GM12878 (cell line): Measurements from ENCODE around the gene BUB1. TPM values are rescaled to one million over a fixed set of nuclear protein-coding genes. Genes with fewer than 3 reads are reported as not detected.

Experiments used
- ATAC-seq: fragments of 200-7000 bp; cut with Tn5 transposase; 3 replicates; pipeline ENCODE4 v1.9.1; 2020; ENCODE audit warnings: mild to moderate bottlenecking, moderate library complexity
- BruUV-seq: library from RNA; stranded (reverse); fragments of 400-500 nt; replicated peaks from 2 replicates; lab custom pipeline; 2021; lab: Mats Ljungman, UMichigan
- CTCF ChIA-PET: fragments of 300-600 bp; sonication (Branson Sonifier 250); formaldehyde crosslinking; extraction: SDS; loops from one replicate; lab custom pipeline; 2021; ENCODE audit warnings: inconsistent platforms; lab: Yijun Ruan, JAX
- POLR2A ChIA-PET: fragments of 350-600 bp; formaldehyde crosslinking; extraction: SDS; loops from one replicate; lab custom pipeline; 2021; ENCODE audit warnings: inconsistent platforms; lab: Charles Lee
- RAD21 ChIA-PET: fragments of 300-600 bp; sonication (Branson Sonifier 250); formaldehyde crosslinking; loops from one replicate; lab custom pipeline; 2023; ENCODE audit warnings: antibody characterized with exemption; ENCODE audit not compliant: unreplicated experiment; lab: Charles Lee
- SMC1A ChIA-PET: fragments of 300-600 bp; sonication (Branson Sonifier 250); formaldehyde crosslinking; loops from one replicate; lab custom pipeline; 2023; ENCODE audit not compliant: unreplicated experiment, uncharacterized antibody; lab: Charles Lee
- DNase-seq: peaks from one replicate; pipeline ENCODE4 v3.0.0-alpha.2; 2011; ENCODE audit warnings: low read depth, low spot score
- FAIRE-seq: peaks from 3 replicates; lab custom pipeline; 2011; peaks lifted over from hg19 to GRCh38; lab: Jason Lieb, UNC
- H2AFZ ChIP-seq: 2 replicates; pipeline ENCODE4 v1.6.0; 2011; ENCODE audit warnings: low read depth, low read length, control low read depth; ENCODE audit not compliant: control insufficient read depth
- H3K27ac ChIP-seq: 2 replicates; pipeline ENCODE4 v1.5.1; 2011; ENCODE audit warnings: control low read depth; ENCODE audit not compliant: control insufficient read depth, insufficient read depth
- H3K27me3 ChIP-seq, 2 experiments: replicated peaks in 1 of 2; 2 replicates each; pipeline versions ENCODE4 v1.6.0 to v1.6.1; 2011; ENCODE audit warnings: low read length in 1 of 2; ENCODE audit not compliant: control insufficient read depth in 2 of 2, insufficient read depth in 2 of 2
- H3K36me3 ChIP-seq, 2 experiments: 2 replicates each; pipeline ENCODE4 v1.5.1; 2011; ENCODE audit warnings: low read length in 1 of 2; ENCODE audit not compliant: control insufficient read depth in 2 of 2, insufficient read depth in 2 of 2
- H3K4me1 ChIP-seq: 2 replicates; pipeline ENCODE4 v1.6.1; 2011; ENCODE audit warnings: mild to moderate bottlenecking, low read length, moderate library complexity, mixed read lengths; ENCODE audit not compliant: control insufficient read depth, insufficient read depth
- H3K4me2 ChIP-seq: 2 replicates; pipeline ENCODE4 v1.6.0; 2011; ENCODE audit warnings: control low read depth; ENCODE audit not compliant: control insufficient read depth, insufficient read depth
- H3K4me3 ChIP-seq: fragments of 200-600 bp; sonication (generic); 2 replicates; pipeline ENCODE4 v1.5.1; 2016
- H3K79me2 ChIP-seq: 2 replicates; pipeline ENCODE4 v1.6.0; 2011; ENCODE audit warnings: low read length; ENCODE audit not compliant: control insufficient read depth, insufficient read depth
- H3K9ac ChIP-seq: 2 replicates; pipeline ENCODE4 v1.8.0; 2011; ENCODE audit warnings: low read length, control low read depth, mixed read lengths; ENCODE audit not compliant: control insufficient read depth, insufficient read depth
- H3K9me3 ChIP-seq: replicated peaks from 3 replicates; pipeline ENCODE4 v1.5.1; 2011; ENCODE audit warnings: mild to moderate bottlenecking, low read length; ENCODE audit not compliant: control insufficient read depth, insufficient read depth
- H4K20me1 ChIP-seq: 2 replicates; pipeline ENCODE4 v1.6.0; 2011; ENCODE audit not compliant: control insufficient read depth, insufficient read depth
- FOS ChIP-seq: IDR thresholded peaks from 3 replicates; pipeline ENCODE4 v1.6.1; 2011; ENCODE audit warnings: borderline replicate concordance; ENCODE audit not compliant: insufficient read length; ENCODE audit errors: extremely low read depth
- FOXM1 ChIP-seq: IDR thresholded peaks from 2 replicates; pipeline ENCODE4 v1.6.1; 2012; ENCODE audit warnings: low read depth, mild to moderate bottlenecking, inconsistent platforms, low read length, moderate library complexity
- NFYB ChIP-seq: IDR thresholded peaks from 2 replicates; pipeline ENCODE4 v1.6.1; 2011; ENCODE audit warnings: low read depth, mild to moderate bottlenecking, low read length, improper control_type of control experiment, moderate library complexity; ENCODE audit not compliant: insufficient read depth
- PBX3 ChIP-seq: IDR thresholded peaks from 2 replicates; pipeline ENCODE4 v1.6.1; 2011; ENCODE audit warnings: mild to moderate bottlenecking, low read depth, low read length, moderate library complexity; ENCODE audit not compliant: insufficient replicate concordance
- PKNOX1 ChIP-seq: fragments of 450-650 bp; IDR thresholded peaks from 2 replicates; pipeline ENCODE4 v1.6.1; 2016; ENCODE audit warnings: mild to moderate bottlenecking
- TCF7 ChIP-seq: IDR thresholded peaks from 2 replicates; pipeline ENCODE4 v1.6.1; 2014; ENCODE audit warnings: antibody characterized with exemption, borderline replicate concordance
- ZBED1 ChIP-seq: IDR thresholded peaks from 2 replicates; pipeline ENCODE4 v1.6.1; 2016; ENCODE audit warnings: borderline replicate concordance
- WGBS: methylation state at CpG from one replicate; pipeline ENCODE4 v1.1.6; 2016; ENCODE audit warnings: low lambda C conversion rate; ENCODE audit not compliant: insufficient replicate concordance, insufficient coverage; ENCODE audit errors: missing lambda C conversion rate; 5-methylcytosine and 5-hydroxymethylcytosine counted together
- in situ Hi-C: fragments of 300-500 bp; cut with MboI; formaldehyde crosslinking; loops from 9 replicates; pipeline ENCODE4 v1.14.3; 2018; ENCODE audit warnings: mixed read lengths
- intact Hi-C: fragments of 100-400 bp; cut with micrococcal nuclease; formaldehyde crosslinking; loops from one replicate; pipeline ENCODE4 v1.14.2; 2022; ENCODE audit not compliant: unreplicated experiment
- polyA plus RNA-seq, 11 experiments: library from polyadenylated mRNA; depleted of rRNA in 4 of 11; unstranded in 6 of 11; stranded (reverse) in 5 of 11; fragments of >200 nt; fragmentation: Nextera tagmentation in 4 of 11; fragmentation: Illumina TruSeq in 1 of 11; extraction: Ambion mirVana in 4 of 11; extraction: Trizol in 1 of 11; gene quantifications; 1 replicate in 1 of 11; 2 replicates in 10 of 11; pipeline versions ENCODE4 v1.2.1 to v1.2.3, GENCODE V29; 2011 to 2016; ENCODE audit warnings: inconsistent platforms in 2 of 11, missing spikeins in 2 of 11, low read depth in 1 of 11
- total RNA-seq, 4 experiments: library from RNA; depleted of rRNA in 3 of 4; stranded (reverse); fragments of >200 nt in 3 of 4; fragmentation: Illumina TruSeq in 1 of 4; extraction: Trizol in 1 of 4; gene quantifications; 2 replicates each; pipeline versions ENCODE4 v1.2.1 to v1.2.3, GENCODE V29; 2013 to 2021

Gene BUB1
- total and polyA plus RNA-seq, 10 of the 15 experiments (the other 5 are each of a cell fraction or from before 2014, with no cell fraction given) = 52.4 to 142 (median 88.9) TPM

- BruUV-seq = no TSS peak
- Histone ChIP-seq H3K4me3 (no peak overlapping the region), H3K79me2 (no peaks in the 10 kb centered on the region; the same call in 1 of the 2 replicates), H3K27me3 (no peaks in the 10 kb centered on the region), H3K4me2 (no peak overlapping the region), H3K9ac (no peak overlapping the region), H4K20me1 (no peaks in the 10 kb centered on the region), H3K9me3 (no peaks in the 10 kb centered on the region), H2AFZ (no peak overlapping the region), H3K36me3 (peaks cover 8 to 48% of the 10 kb centered on the region in 2 experiments), H3K4me1 (no peaks in the 10 kb centered on the region), H3K27ac (no peak overlapping the region)
- ChIA-PET SMC1A (interaction anchor here (1.2 to 2.5 kb wide), 5 partner anchors 9 to 96 kb away, joined by 3 to 23 read pairs (median 14); partner anchors contain the start of gene BUB1), POLR2A (interaction anchor here (1.0 to 2.7 kb wide), 2 partner anchors 9 to 16 kb away, joined by 3 to 15 read pairs; no protein-coding TSS in a partner anchor), CTCF (no interaction called here), RAD21 (interaction anchor here (2.0 kb wide), 1 partner anchor 89 kb away, joined by 12 read pairs; no protein-coding TSS in a partner anchor)
- intact Hi-C loops (no loop called here), in situ Hi-C loops (no loop called here)
- DNase-seq (no peak), ATAC-seq (no peak), FAIRE-seq (no peak)
- WGBS = 100% methylated on average over 2 of the region's 2 CpGs
- no peak for TF ChIP-seq PKNOX1
- no peak for TF ChIP-seq NFYB
- no peak for TF ChIP-seq FOS
- TF ChIP-seq TCF7 = no peak
- no peak for TF ChIP-seq PBX3
- no peak for TF ChIP-seq FOXM1
- TF ChIP-seq ZBED1 = no peak
These were observed 18.6 kb downstream of the BUB1 start for GRCh38 chr2:110659248-110659647.
